HG03460 (cell line): ENCODE results near the gene ATP4B.

Experiments used
- ATAC-seq: cut with Tn5 transposase; IDR thresholded peaks from one replicate; pipeline ENCODE4 v1.9.1; 2021; ENCODE audit not compliant: unreplicated experiment

The ATP4B gene

GRCh38 chr13:113608967-113609533, 48.9 kb downstream of the ATP4B start:
- ATAC-seq = no peak

DNA sequence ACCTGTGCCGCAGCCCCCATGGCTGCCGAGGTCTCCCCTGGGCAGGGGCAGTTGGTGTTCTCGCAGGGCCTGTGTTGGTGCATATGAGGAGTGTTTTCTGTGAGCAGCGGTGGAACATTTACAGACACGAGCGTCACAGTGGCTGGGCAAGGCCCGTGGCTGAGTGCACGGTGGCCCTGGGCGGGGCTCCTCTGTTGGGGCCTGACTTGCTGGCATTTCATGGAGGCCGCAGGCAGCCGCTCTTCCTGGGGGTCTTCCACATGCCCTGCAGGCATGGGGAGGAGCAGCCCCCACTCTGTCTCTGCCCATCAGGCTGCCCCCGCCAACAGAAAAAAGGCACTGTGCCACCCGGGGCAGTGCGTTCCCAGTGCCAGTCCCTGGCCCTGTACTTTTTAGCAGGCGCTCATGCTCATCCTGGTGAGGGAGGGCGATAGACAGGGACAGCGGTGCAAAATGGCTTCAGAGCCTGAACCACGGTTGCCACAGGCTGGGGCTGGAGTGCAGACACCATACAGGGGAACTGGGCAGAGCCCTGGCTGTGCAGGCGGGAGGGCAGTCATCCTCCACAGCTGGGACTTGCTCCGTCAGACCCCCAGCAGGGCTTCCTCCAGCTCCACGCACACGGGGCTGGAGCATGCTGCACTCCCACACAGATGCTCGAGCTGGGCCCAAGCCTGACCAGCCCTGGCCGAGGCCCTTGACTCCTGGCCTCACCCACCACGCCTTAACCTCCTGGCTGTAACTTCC, 49.9 kb downstream of the ATP4B start:
- no peak for ATAC-seq

DNA sequence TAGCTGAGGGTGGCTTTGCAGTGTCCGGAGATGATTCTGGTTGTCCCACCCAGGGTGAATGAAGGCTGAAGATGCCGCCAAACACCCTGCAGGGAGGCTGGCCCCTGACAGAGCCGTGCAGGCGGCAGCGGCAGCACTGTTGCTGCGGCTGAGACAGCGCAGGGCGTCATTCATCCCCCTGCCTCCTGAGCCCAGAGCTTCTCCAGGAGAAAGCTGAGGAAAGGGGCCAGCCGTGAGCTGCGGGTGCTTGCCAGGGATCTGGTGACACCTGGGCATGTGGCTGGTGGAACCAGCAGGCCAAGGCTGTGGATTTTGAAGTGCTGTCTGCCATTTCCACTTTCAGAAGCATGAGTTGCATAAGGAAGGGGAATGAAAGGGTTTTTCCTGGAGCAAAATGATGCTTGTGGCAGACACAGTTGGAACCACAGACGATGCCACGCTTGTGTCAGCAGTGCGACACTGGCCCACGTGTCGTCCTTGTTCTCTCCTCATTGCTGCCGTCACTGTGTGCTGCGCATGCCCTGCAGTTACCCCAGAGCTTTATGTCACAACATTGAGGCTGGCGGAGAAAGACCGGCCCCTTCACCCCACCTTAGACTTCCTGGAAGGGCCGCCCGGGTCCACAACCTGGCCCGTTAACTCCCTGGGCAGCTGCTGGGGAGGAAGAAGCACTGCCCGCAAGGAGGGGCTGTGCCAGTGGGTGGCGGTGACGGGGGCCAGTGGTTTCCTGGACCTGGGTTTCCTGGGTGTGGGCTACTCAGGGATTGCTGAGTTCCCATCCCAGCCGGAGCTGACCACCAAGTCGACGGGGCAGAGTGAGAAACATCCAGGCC, 50.7 kb downstream of the ATP4B start:
- ATAC-seq = no peak

- ATAC-seq = no peak
These were observed 52.0 kb downstream of the ATP4B start for GRCh38 chr13:113605866-113606438.

GRCh38 chr13:113605461-113605860, 52.5 kb downstream of the ATP4B start:
- no peak for ATAC-seq

GRCh38 chr13:113604186-113604585, 53.8 kb downstream of the ATP4B start:
- no peak for ATAC-seq

GRCh38 chr13:113603116-113603710, 54.8 kb downstream of the ATP4B start:
- ATAC-seq = no peak

DNA sequence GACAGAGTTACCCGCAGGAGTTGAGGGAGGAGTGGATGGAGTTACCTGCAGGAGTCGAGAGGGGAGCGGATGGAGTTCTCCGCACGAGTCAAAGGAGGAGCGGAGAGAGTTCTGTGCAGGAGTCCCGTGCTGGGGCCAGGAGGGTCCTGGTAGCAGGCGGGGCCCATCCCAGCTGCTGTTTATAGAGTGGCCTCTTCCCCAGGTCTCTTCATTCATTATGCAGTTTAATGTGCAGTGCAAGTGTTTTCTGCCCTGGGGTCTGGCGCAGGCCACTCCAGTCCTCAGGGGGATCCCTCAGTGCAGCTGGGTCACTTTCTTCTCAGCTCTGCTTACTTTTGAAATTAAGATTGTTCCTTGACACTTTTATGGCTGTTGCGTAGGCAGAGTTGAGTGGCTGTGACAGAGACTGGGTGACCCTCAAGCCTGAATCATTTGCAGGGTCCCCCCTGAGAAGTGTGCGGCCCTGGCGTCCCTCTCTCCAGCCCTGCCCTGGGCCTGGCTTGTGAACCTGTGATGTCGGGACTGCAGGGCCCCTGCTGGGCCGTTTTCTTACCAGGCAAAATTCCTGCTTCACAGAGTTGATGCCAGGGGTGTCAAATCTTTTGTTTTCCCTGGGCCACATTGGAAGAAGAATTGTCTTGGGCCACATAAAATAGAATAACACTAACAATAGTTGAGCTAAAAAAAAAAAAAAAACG, 55.6 kb downstream of the ATP4B start:
- ATAC-seq = no peak

- no peak for ATAC-seq
These were observed 56.6 kb downstream of the ATP4B start for GRCh38 chr13:113601166-113602070.

GRCh38 chr13:113599391-113599790, 58.6 kb downstream of the ATP4B start:
- ATAC-seq = no peak
